GM21723 (cell line): Measurements from ENCODE around the gene TMEM80.
"Not testable (repeated sequence)": the region's sequence is repeated elsewhere in the genome, so short reads cannot be mapped to it uniquely, and the experiment has no call there.

Source experiments
- ATAC-seq: cut with Tn5 transposase; IDR thresholded peaks from one replicate; pipeline ENCODE4 v1.9.1; 2021; ENCODE audit warnings: mild to moderate bottlenecking, moderate library complexity; ENCODE audit not compliant: unreplicated experiment

Gene TMEM80

GRCh38 chr11:695538-696248 is at the start of gene TMEM80:
Gene TMEM80, plus strand, starts transcription at chr11:695816. Its CDS starts 12 bp downstream, at chr11:695828.
- peak; percentile 69 for ATAC-seq

- no peak for ATAC-seq
Observed at GRCh38 chr11:646214-646613, 49.4 kb upstream of the TMEM80 start.

GRCh38 chr11:647672-648158 is 47.9 kb upstream of the TMEM80 start:
- not testable (repeated sequence) for ATAC-seq

- no peak for ATAC-seq
Observed at GRCh38 chr11:650482-650881, 45.1 kb upstream of the TMEM80 start.

GRCh38 chr11:653136-653535 is 42.5 kb upstream of the TMEM80 start:
- ATAC-seq, result not testable (repeated sequence)

GRCh38 chr11:653837-654236 is 41.8 kb upstream of the TMEM80 start:
- no peak for ATAC-seq

GRCh38 chr11:654444-654843 is 41.2 kb upstream of the TMEM80 start:
- ATAC-seq, result not testable (repeated sequence)

GRCh38 chr11:655036-655726 is 40.4 kb upstream of the TMEM80 start:
- ATAC-seq, result no peak

- ATAC-seq, result no peak
Observed at GRCh38 chr11:656426-656825, 39.2 kb upstream of the TMEM80 start.

- ATAC-seq, result no peak
Observed at GRCh38 chr11:656866-657265, 38.8 kb upstream of the TMEM80 start.

GRCh38 chr11:657691-658126 is 37.9 kb upstream of the TMEM80 start:
- ATAC-seq, result no peak

- ATAC-seq, result no peak
Observed at GRCh38 chr11:659532-660085, 36.0 kb upstream of the TMEM80 start.

- no peak for ATAC-seq
Observed at GRCh38 chr11:660281-660680, 35.3 kb upstream of the TMEM80 start.

- no peak for ATAC-seq
Observed at GRCh38 chr11:660681-661444, 34.8 kb upstream of the TMEM80 start.

- no peak for ATAC-seq
Observed at GRCh38 chr11:662689-663274, 32.8 kb upstream of the TMEM80 start.

GRCh38 chr11:665062-665703 is 30.4 kb upstream of the TMEM80 start:
- ATAC-seq, result no peak

- no peak for ATAC-seq
Observed at GRCh38 chr11:665704-666281, 29.8 kb upstream of the TMEM80 start.

- no peak for ATAC-seq
Observed at GRCh38 chr11:673866-674265, 21.8 kb upstream of the TMEM80 start.

- ATAC-seq, result no peak
Observed at GRCh38 chr11:674406-674805, 21.2 kb upstream of the TMEM80 start.

- ATAC-seq, result no peak
Observed at GRCh38 chr11:678297-678696, 17.3 kb upstream of the TMEM80 start.
